HepG2 (cell line): ENCODE results near the gene GMPPA. TPM values are rescaled to one million over a fixed set of nuclear protein-coding genes. Genes with fewer than 3 reads are reported as not detected.
A peak's percentile ranks its signal among the peaks of the same experiment; 100 is the strongest.

ENCODE experiments used
- CREM ChIP-seq, 2 experiments: sonication (generic) in 1 of 2; formaldehyde crosslinking in 1 of 2; IDR thresholded peaks; 2 replicates each; pipeline versions ENCODE4 v1.4.0 to v1.6.1; 2016 to 2020; ENCODE audit warnings: antibody characterized with exemption in 1 of 2, mild to moderate bottlenecking in 1 of 2, missing genetic modification reagents in 1 of 2
- ELF3 ChIP-seq: IDR thresholded peaks from 2 replicates; pipeline ENCODE4 v1.6.1; 2016; ENCODE audit warnings: missing genetic modification reagents, missing compliant biosample characterization
- GABPA ChIP-seq, 2 experiments: IDR thresholded peaks; 2 replicates each; pipeline ENCODE4 v1.6.1; 2011 to 2016; ENCODE audit warnings: low read depth in 2 of 2, low read length in 1 of 2, missing biosample characterization in 1 of 2, missing genetic modification characterization in 1 of 2
- HNF1A ChIP-seq, 2 experiments: sonication (generic) in 1 of 2; formaldehyde crosslinking in 1 of 2; IDR thresholded peaks; 2 replicates each; pipeline versions ENCODE4 v1.4.0 to v1.6.1; 2016 to 2020; ENCODE audit warnings: borderline replicate concordance in 1 of 2, low read depth in 1 of 2, mild to moderate bottlenecking in 1 of 2, missing genetic modification reagents in 1 of 2
- MAX ChIP-seq: IDR thresholded peaks from 2 replicates; pipeline ENCODE4 v1.6.1; 2012; ENCODE audit warnings: inconsistent platforms
- SIN3A ChIP-seq: IDR thresholded peaks from 2 replicates; pipeline ENCODE4 v1.6.1; 2011; ENCODE audit warnings: low read depth, mild to moderate bottlenecking, control low read depth, low read length, borderline replicate concordance
- SMAD1 ChIP-seq: sonication (generic); formaldehyde crosslinking; IDR thresholded peaks from 2 replicates; pipeline ENCODE4 v1.4.0; 2020; ENCODE audit warnings: missing genetic modification reagents, low read depth, mild to moderate bottlenecking, borderline replicate concordance
- TCF12 ChIP-seq, 2 experiments: fragments of 450-650 bp in 1 of 2; sonication (generic) in 1 of 2; formaldehyde crosslinking in 1 of 2; IDR thresholded peaks; 2 replicates each; pipeline versions ENCODE4 v1.6.1 to v1.8.0; 2017 to 2022; ENCODE audit warnings: antibody characterized with exemption in 1 of 2, mild to moderate bottlenecking in 1 of 2, missing genetic modification reagents in 1 of 2, moderate library complexity in 1 of 2
- ZBTB14 ChIP-seq: sonication (generic); formaldehyde crosslinking; IDR thresholded peaks from 2 replicates; pipeline ENCODE4 v1.4.0; 2020; ENCODE audit warnings: missing genetic modification reagents
- ZFP36L1 ChIP-seq: sonication (generic); formaldehyde crosslinking; IDR thresholded peaks from 2 replicates; pipeline ENCODE4 v1.8.0; 2022; ENCODE audit warnings: mild to moderate bottlenecking, missing genetic modification reagents, moderate library complexity
- ZFX ChIP-seq: sonication (generic); formaldehyde crosslinking; IDR thresholded peaks from 2 replicates; pipeline ENCODE4 v1.4.0; 2020; ENCODE audit warnings: mild to moderate bottlenecking, low read depth, missing genetic modification reagents, moderate library complexity
- ZNF296 ChIP-seq: sonication (generic); formaldehyde crosslinking; conservative IDR thresholded peaks from 2 replicates; pipeline ENCODE4 v1.5.0; 2020; ENCODE audit warnings: mild to moderate bottlenecking, missing genetic modification reagents
- ZNF431 ChIP-seq: sonication (generic); formaldehyde crosslinking; IDR thresholded peaks from 2 replicates; pipeline ENCODE4 v1.9.0; 2022; ENCODE audit warnings: missing genetic modification reagents, low read depth, mild to moderate bottlenecking, borderline replicate concordance
- ZNF501 ChIP-seq: sonication (generic); formaldehyde crosslinking; IDR thresholded peaks from 2 replicates; pipeline ENCODE4 v1.5.1; 2020; ENCODE audit warnings: mild to moderate bottlenecking, moderate library complexity, missing genetic modification reagents
- ZNF552 ChIP-seq: sonication (generic); formaldehyde crosslinking; IDR thresholded peaks from 2 replicates; pipeline ENCODE4 v1.9.0; 2022; ENCODE audit warnings: missing genetic modification reagents, mild to moderate bottlenecking, borderline replicate concordance
- ZNF691 ChIP-seq: sonication (generic); formaldehyde crosslinking; IDR thresholded peaks from 2 replicates; pipeline ENCODE4 v1.4.0; 2020; ENCODE audit warnings: missing genetic modification reagents, low read depth, mild to moderate bottlenecking, borderline replicate concordance
- ZNF772 ChIP-seq: sonication (generic); formaldehyde crosslinking; IDR thresholded peaks from 2 replicates; pipeline ENCODE4 v1.5.0; 2020; ENCODE audit warnings: mild to moderate bottlenecking, missing genetic modification reagents
- ZNF839 ChIP-seq: sonication (generic); formaldehyde crosslinking; IDR thresholded peaks from 2 replicates; pipeline ENCODE4 v1.4.0; 2020; ENCODE audit warnings: missing genetic modification reagents, mild to moderate bottlenecking, borderline replicate concordance
- polyA plus RNA-seq, 8 experiments: library from polyadenylated mRNA; depleted of rRNA in 3 of 8; stranded (reverse) in 7 of 8; unstranded in 1 of 8; fragments of >200 nt; fragmentation: Illumina TruSeq in 4 of 8; extraction: Trizol in 4 of 8; gene quantifications; 2 replicates each; pipeline versions ENCODE4 v1.2.1 to v1.2.3, GENCODE V29; 2011 to 2016; ENCODE audit warnings: low read depth in 4 of 8, missing spikeins in 1 of 8, mixed read lengths in 1 of 8; ENCODE audit not compliant: insufficient read depth in 1 of 8
- total RNA-seq, 5 experiments: library from RNA; depleted of rRNA; stranded (reverse); fragments of >200 nt; fragmentation: Illumina TruSeq; extraction: Trizol; gene quantifications; 2 replicates each; pipeline ENCODE4 v1.2.3, GENCODE V29; 2016; ENCODE audit warnings: low read depth in 1 of 5

The GMPPA gene
- total and polyA plus RNA-seq, 2 of the 13 experiments (the other 11 are each of a cell fraction or from before 2014, with no cell fraction given), result 81.1 to 106 TPM

GRCh38 chr2:219545943-219546352 is 47.3 kb downstream of the GMPPA start (continued):
- TF ChIP-seq ZBTB14 (CRISPR knock-in tag), result no peak
- TF ChIP-seq GABPA (IDR thresholded peaks at IDR 0.05; ENCODE audit: low read depth, low read length), result no peak
- TF ChIP-seq GABPA (CRISPR knock-in tag; IDR thresholded peaks at IDR 0.05; ENCODE audit: low read depth), result peak; percentile 71
- peak; percentile 52 for TF ChIP-seq ZNF772 (CRISPR knock-in tag)
- TF ChIP-seq HNF1A (IDR thresholded peaks at IDR 0.05; ENCODE audit: low read depth), result peak; percentile 41; the same call in 1 of the 2 replicates
- TF ChIP-seq HNF1A (CRISPR knock-in tag; IDR thresholded peaks at IDR 0.05; ENCODE audit: borderline replicate concordance), result no peak
- peak; percentile 27; the same call in 1 of the 2 replicates for TF ChIP-seq ZFX
- TF ChIP-seq TCF12 (IDR thresholded peaks at IDR 0.05), result no peak
- TF ChIP-seq TCF12 (CRISPR knock-in tag; IDR thresholded peaks at IDR 0.05), result peak; percentile 42; the same call in 1 of the 2 replicates
- TF ChIP-seq CREM (IDR thresholded peaks at IDR 0.05), result peak; percentile 55; the same call in 1 of the 2 replicates
- TF ChIP-seq CREM (CRISPR knock-in tag; IDR thresholded peaks at IDR 0.05), result no peak
- no peak for TF ChIP-seq ZNF839 (CRISPR knock-in tag)
- TF ChIP-seq SIN3A, result peak; percentile 73; the same call in 1 of the 2 replicates
- no peak for TF ChIP-seq ZNF296 (CRISPR knock-in tag)
- TF ChIP-seq SMAD1 (CRISPR knock-in tag), result no peak
- TF ChIP-seq ZNF501 (CRISPR knock-in tag), result peak; percentile 30; the same call in 1 of the 2 replicates
- TF ChIP-seq ZNF691 (CRISPR knock-in tag), result peak; percentile 59; the same call in 1 of the 2 replicates
- peak; percentile 81; the same call in 1 of the 2 replicates for TF ChIP-seq ZFP36L1 (CRISPR knock-in tag)
- TF ChIP-seq ZNF552 (CRISPR knock-in tag), result no peak
- TF ChIP-seq ELF3 (CRISPR knock-in tag), result peak; percentile 88
- TF ChIP-seq ZNF431 (CRISPR knock-in tag), result peak; percentile 52; the same call in 1 of the 2 replicates
- TF ChIP-seq MAX, result peak; percentile 51; the same call in 1 of the 2 replicates
